NCI-H526 (cell line): ENCODE data around the gene OPCML.
A peak's percentile ranks its signal among the peaks of the same experiment; 100 is the strongest.
"Not testable (repeated sequence)": the region's sequence is repeated elsewhere in the genome, so short reads cannot be mapped to it uniquely, and the experiment has no call there.

Experiments
- DNase-seq, 2 experiments: peaks; one replicate each; lab custom pipeline; 2025; lab: John Stamatoyannopoulos, UW

OPCML gene

GRCh38 chr11:132430429-132431062, 1101.8 kb downstream of the OPCML start:
- DNase-seq = no peak

- no peak for DNase-seq
These were observed 1102.6 kb downstream of the OPCML start for GRCh38 chr11:132429685-132430084.

GRCh38 chr11:132427611-132428010, 1104.7 kb downstream of the OPCML start:
- DNase-seq = no peak

GRCh38 chr11:132424433-132424832, 1107.9 kb downstream of the OPCML start:
- DNase-seq = no peak

GRCh38 chr11:132423266-132423665, 1109.0 kb downstream of the OPCML start:
- DNase-seq = no peak

- no peak for DNase-seq
These were observed 1109.6 kb downstream of the OPCML start for GRCh38 chr11:132422722-132423121.

GRCh38 chr11:132421555-132421954, 1110.7 kb downstream of the OPCML start:
- DNase-seq = no peak

GRCh38 chr11:132414451-132414850, 1117.8 kb downstream of the OPCML start:
- DNase-seq = no peak

- peak in 1 of 2 experiments; percentile 10 for DNase-seq
These were observed 1121.9 kb downstream of the OPCML start for GRCh38 chr11:132410383-132410782.

GRCh38 chr11:132409573-132410355, 1122.5 kb downstream of the OPCML start:
- DNase-seq = no peak

GRCh38 chr11:132408877-132409276, 1123.4 kb downstream of the OPCML start:
- no peak for DNase-seq

GRCh38 chr11:132405728-132406127, 1126.6 kb downstream of the OPCML start:
- peak; percentile 28 to 30 for DNase-seq

- DNase-seq = peak; percentile 53 to 87
These were observed 1130.1 kb downstream of the OPCML start for GRCh38 chr11:132402071-132402684.

- no peak for DNase-seq
These were observed 1136.0 kb downstream of the OPCML start for GRCh38 chr11:132396318-132396717.

- DNase-seq = no peak
These were observed 1136.9 kb downstream of the OPCML start for GRCh38 chr11:132395434-132395833.

- DNase-seq = no peak
These were observed 1152.8 kb downstream of the OPCML start for GRCh38 chr11:132379540-132379939.

GRCh38 chr11:132373405-132374143, 1158.7 kb downstream of the OPCML start:
- no peak for DNase-seq

- DNase-seq = not testable (repeated sequence)
These were observed 1162.2 kb downstream of the OPCML start for GRCh38 chr11:132370114-132370513.

- DNase-seq = no peak
These were observed 1165.0 kb downstream of the OPCML start for GRCh38 chr11:132367293-132367692.

- DNase-seq = no peak
These were observed 1166.7 kb downstream of the OPCML start for GRCh38 chr11:132365650-132366049.
